Activated CD8-positive, alpha-beta memory T cell treated with anti-CD3 and anti-CD28 coated beads, Interleukin-2, amount 50 U/mL, for 1 hour (primary cell): ENCODE data around the gene UBAP1L.

Source experiments
- DNase-seq: peaks from one replicate; pipeline ENCODE4 v3.0.0-alpha.2; 2020; ENCODE audit errors: extremely low read depth

UBAP1L gene

GRCh38 chr15:65066635-65067316, 48.2 kb downstream of the UBAP1L start:
- DNase-seq = no peak

DNA sequence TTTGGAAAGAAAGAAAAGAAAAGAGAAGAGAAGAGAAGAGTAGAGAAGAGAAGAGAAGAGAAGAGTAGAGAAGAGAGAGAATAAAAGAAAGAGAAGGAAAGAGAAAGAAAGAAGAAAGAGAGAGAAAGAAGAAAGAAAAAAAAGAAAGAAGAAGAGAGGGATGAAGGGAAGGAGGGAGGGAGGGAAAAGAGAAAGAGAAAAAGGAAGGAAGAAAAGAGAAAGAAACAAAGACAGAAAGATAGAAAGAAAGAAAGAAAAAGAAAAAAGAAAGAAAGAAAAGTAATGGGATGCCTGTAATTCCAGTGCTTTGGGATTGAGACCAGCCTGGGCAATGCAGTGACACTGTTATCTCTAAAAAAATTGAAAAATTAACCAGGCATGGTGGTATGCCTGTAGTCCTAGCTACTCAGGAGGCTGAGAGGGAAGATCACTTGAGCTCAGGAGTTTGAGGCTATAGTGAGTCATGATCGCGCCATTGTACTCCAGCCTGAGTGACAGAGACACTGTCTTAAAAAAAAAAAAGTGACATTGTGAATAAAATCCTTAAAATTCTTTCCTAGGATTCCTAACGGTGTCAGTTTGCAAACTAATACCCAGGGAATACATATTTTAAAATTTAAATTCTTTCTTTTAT, 48.9 kb downstream of the UBAP1L start:
- no peak for DNase-seq

DNA sequence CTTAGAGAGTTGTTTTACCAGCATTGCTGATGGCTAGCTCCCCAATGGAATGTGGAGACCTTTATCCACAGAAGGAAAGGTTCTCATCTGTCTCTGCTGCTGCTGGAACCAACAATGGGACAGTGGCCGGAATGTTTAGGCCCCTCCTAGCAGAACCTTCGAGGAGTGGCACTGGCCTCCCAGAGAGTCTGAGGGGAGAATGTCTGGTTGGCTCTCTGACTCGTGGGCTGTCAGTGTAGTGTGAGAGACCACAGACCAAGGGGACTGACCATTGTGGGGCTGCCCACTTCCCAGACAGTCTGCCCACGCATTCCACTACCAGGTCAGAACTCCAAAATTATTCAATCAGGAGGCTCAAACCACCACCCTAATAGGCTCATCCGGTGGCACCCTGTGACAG, 52.3 kb downstream of the UBAP1L start:
- no peak for DNase-seq

DNA sequence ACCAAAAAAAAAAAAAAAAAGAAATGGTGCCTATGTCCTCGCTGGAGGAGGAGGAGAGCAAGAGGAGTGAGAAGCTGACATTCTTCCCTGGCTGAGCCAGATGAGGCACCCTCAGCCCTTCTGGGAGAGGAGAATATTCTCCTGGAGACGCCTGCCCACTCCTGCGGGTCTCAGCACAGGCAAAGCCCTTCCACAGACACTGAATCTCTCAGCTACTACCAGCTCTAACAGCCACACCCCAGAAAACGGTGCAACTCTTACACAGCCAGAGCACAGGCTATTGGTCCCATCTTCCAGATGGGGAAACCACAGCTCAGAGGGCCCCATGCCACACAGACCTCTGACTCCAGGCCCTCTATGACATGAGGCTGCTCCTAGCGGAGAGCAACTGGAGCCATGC, 52.9 kb downstream of the UBAP1L start:
- no peak for DNase-seq

DNA sequence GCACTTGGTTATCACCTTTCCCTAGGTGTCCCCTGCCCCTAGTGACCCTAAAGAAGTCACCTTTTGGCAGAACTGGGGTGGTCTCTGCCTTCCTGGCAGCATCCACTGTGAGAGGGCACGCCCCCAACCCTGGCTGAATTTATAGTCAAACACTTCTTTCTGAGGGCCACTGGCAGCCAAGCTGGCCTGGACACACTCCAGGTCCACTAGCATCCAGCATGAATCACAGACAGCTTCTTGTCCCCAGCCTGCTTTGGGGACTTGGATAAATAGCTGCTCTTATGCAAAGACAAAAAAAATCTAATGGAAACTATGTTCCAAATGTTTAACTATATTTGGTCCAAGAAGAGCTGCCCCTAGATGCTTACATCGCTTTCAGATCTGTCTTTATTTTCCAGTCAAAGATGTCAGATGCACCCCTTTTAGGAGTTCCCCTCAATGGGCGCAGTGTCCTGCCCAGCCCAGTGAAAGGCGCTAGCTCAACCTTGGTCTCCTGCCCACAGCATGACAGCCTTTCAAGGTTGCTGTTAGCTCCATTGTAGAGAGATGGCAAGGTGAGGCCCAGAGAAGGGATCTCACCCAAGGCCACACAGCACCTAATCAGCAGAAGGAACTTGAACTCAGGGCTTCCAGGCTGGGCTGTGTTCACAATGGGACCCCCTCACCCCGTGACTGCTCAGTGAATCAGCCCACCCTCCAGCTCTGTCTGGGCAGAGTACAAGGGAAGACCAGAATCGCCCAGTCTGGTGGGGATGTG, 54.2 kb downstream of the UBAP1L start:
- DNase-seq = no peak

- DNase-seq = no peak
Measured at GRCh38 chr15:65059931-65060596, 54.9 kb downstream of the UBAP1L start.

DNA sequence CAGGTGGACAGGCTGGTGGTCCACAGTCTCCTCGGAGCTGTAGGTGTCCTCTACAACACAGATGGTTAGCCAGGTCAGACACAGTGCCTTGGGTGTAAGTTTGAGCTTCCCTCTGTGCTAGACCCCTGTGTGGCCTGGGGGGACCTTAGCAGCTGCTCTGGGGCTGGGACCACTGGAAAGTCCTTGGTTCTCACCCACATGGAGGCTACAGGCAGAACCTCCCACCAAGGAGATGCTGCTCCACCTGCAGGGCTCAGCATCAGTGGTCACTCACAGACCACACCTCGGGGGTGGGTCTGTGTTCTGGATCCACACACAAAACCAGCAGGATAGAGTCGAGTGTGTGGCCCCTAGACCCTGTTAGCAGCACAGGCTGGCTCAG, 55.6 kb downstream of the UBAP1L start:
- no peak for DNase-seq

GRCh38 chr15:65058394-65059368, 56.3 kb downstream of the UBAP1L start:
- DNase-seq = no peak

GRCh38 chr15:65057549-65057940, 57.5 kb downstream of the UBAP1L start:
- no peak for DNase-seq

GRCh38 chr15:65056868-65057548, 58.0 kb downstream of the UBAP1L start:
- DNase-seq = no peak

DNA sequence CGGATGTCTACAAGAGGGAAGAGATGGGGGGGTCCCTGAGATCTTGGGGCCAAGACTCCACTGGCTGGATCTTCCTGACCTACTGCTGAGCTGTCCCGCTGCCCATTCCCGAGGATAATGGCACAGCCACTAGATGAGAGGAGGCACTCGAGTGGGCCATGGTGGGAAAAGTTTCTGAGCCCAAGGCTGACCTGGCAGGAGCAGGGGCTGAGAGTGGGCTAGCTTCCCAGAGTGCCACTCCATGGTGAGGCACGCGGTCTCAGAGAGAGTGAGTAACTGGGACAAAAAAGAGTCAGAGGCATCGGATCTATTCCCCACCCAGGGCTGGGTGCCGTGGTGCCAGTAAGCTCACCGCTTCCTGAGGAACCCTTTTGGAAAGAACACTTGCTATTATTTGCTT, 58.9 kb downstream of the UBAP1L start:
- DNase-seq = no peak

DNA sequence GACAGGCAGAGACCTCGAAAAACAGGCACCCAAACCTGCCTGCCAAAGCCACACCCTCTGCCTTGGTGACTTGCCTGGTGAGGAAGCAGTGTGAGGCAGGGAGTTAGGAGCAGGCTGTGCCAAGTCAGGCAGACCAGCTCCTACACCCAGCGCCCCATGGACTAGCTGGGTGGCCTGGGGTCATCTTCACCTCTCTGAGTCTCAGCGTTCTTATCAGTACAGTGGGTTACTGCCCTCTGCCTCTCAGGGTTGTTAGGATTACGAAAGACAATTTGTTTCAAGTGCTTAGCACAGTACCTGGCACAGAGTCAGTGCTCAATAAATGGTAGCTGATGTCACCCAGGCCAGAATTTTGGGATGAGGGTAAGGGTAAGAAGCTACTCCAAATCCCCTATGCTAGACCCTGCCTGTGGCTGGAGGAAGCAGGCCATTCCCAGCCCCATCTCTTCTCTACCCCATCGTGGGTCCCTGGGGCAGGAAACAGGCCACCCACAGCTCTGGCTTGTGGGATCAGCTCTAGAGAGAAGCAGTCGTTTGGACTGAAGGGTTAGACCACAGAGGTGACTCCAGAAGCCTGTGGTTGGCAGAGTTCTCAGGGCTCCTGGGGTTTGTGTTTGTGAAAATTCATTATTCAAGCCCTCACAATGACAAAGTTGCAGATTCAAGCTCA, 59.7 kb downstream of the UBAP1L start:
- DNase-seq = no peak

DNA sequence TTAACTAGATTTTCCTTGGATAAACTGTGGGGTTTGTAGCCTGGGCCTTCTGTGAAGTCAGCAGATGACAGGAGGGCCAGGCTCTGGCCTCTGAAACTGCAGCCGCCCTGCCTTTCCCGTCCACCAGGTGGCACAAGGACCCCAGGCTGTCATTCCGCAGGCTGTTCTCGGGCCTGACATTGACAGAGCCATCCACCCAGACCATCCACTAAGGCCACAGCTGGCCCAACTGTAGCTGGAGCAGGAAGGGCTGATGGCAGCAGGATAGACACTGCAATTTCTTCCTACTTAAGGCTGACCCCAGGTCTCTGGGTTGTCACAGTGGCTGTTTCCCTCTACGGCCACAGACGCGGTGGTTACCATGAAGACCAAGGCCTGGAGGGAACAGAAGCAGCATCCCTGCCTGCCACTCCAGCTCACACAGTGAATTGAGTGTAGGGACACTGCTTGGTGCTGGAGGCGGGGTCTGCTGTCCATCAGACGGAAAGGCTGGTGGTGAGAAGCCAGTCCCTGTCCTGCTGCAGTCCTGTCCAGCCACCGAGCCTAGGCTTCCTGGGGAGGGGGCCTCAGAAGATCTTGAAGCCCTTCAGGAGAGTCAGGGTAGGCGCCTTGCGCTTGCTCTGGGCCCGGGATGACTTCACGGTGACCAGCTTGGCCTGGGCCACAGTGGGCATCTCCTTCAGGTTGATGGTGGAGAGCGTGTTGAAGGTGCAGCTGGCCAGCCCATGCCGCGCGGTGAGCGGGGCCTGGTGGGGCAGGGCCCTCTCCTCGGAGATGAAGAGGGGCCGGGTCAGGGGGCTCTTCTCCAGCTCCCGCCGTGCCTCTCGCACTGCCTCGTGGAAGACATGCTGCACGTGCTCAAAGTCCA, 60.4 kb downstream of the UBAP1L start:
- DNase-seq = no peak

DNA sequence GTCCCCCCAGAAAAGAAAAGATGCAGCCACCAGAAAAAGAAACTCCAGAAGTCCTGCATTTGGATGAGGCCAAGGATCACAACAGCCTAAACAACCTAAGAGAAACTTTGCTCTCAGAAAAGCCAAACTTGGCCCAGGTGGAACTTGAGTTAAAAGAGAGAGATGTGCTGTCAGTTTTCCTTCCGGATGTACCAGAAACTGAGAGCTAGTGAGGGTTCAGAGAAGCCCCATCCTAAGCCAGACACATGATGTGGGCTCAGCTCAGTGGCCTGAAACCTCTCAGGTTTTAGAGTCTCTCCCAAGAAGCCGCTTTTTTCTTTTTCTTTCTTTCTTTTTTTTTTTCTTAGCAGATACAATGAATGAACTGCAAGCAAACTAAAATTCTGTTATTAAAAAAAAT, 62.0 kb downstream of the UBAP1L start:
- no peak for DNase-seq

- no peak for DNase-seq
Measured at GRCh38 chr15:65051266-65051665, 63.7 kb downstream of the UBAP1L start.

- DNase-seq = no peak
Measured at GRCh38 chr15:65050270-65050669, 64.7 kb downstream of the UBAP1L start.

DNA sequence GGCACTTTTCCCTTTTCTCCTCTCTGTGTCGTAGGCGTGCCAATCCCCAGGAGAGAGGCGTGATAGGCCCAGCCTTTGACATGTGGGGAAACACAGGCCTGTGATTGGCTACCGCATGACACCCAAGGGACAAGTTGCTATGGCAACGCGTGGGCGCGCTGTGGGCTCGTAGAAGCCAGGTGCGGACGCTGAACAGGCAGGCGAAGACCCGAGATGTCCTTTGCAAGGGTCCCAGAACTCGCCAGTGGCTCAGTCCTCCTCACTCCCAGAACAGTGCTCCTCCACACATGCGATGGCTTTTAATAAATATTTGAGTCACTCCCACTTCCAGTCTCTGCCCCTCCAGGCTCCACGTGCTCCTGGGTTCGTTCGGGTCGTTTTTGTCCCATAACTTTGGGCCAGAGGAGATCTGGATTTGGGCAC, 65.6 kb downstream of the UBAP1L start:
- DNase-seq = peak; percentile 74

DNA sequence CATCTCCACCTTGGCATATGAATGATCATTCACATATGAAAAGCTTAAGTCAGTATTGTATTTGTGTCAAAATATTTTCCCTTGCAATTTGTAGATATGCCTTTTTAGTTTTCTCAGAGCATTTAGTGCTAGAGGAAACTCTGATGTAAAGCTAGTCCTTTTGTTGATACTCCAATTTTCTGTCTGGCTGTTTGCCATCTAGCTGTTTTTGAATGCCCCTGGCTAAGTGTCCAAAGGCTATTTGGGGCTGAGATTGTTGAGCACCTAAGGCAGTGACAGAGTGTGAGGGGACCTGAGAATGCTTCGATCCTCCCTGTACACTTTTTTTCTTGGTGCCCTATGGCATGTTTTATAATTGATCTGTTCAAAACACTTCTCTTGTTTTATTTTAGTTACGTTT, 66.8 kb downstream of the UBAP1L start:
- DNase-seq = no peak
